ENCODE measurements around the gene ZSCAN30. TPM values are rescaled to one million over a fixed set of nuclear protein-coding genes. Genes with fewer than 3 reads are reported as not detected.

The ZSCAN30 gene
- total and polyA plus RNA-seq, 2 donors (not counting 3 experiments of a cell fraction or from before 2014, with no cell fraction given): 6.7 to 18.0 TPM

DNA sequence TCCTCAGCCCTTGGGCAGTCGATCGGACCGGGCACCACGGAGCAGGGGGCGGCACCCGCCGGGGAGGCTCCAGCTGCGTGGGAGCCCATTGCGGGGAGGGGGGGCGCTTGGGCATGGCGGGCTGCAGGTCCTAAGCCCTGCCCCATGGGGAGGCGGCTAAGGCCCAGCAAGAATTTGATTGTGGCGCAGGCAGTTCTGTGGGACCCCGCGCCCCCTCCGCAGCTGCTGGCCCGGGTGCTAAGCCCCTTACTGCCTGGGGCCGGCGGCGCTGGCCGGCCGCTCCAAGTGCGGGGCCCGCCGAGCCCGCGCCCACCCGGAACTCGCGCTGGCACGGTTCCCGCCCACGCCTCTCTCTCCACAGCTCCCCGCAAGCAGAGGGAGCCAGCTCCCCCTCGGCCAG, 18.4 kb downstream of the ZSCAN30 start:
- no peaks in the 10 kb centered on the region for H3K36me3 ChIP-seq (ENCODE audit: control insufficient read depth in 2 of 2, extremely low read depth in 1 of 2, insufficient read depth in 2 of 2, low read length in 2 of 2)
- H3K79me2 ChIP-seq (ENCODE audit: control insufficient read depth, insufficient read depth, low read length): no peaks in the 10 kb centered on the region
- TF ChIP-seq EZH2 (IDR thresholded peaks at IDR 0.05; ENCODE audit: borderline replicate concordance, low read depth, low read length, severe bottlenecking): no peak
- no peak overlapping the region for H3K9ac ChIP-seq (replicated peaks; ENCODE audit: extremely low read depth, insufficient read depth, low read length)
- dilution Hi-C loops (cut with MboI; ENCODE audit: extremely low pct_ligation_motif_present, low sequenced_read_pairs): no loop called here
- H2AFZ ChIP-seq (ENCODE audit: low read depth, low read length): no peak overlapping the region
- no peaks in the 10 kb centered on the region for H3K4me1 ChIP-seq (ENCODE audit: control insufficient read depth, extremely low read depth, insufficient read depth, low read length)
- intact Hi-C loops (cut with micrococcal nuclease): no loop called here
- FAIRE-seq (no peak), DNase-seq (ENCODE audit: low read depth, low spot score) (no peak)
- ChIA-PET CTCF (no interaction called here), POLR2A (no interaction called here)
- H3K27ac ChIP-seq (ENCODE audit: insufficient read depth, low read depth, low read length): no peak overlapping the region
- no TSS peak for BruUV-seq (replicated peaks)
- H3K4me2 ChIP-seq (ENCODE audit: insufficient read depth, low read length): no peak overlapping the region
- H3K27me3 ChIP-seq (ENCODE audit: control insufficient read depth in 2 of 2, insufficient read depth in 2 of 2, low read length in 2 of 2): no peaks in the 10 kb centered on the region
- no peaks in the 10 kb centered on the region for H4K20me1 ChIP-seq (replicated peaks; ENCODE audit: control insufficient read depth, extremely low read depth, insufficient read depth, low read length)
- H3K4me3 ChIP-seq (replicated peaks in 1 of 3; ENCODE audit: insufficient read depth in 1 of 3, low read depth in 1 of 3, low read length in 3 of 3): no peak overlapping the region
- no peaks in the 10 kb centered on the region for H3K9me1 ChIP-seq (replicated peaks; ENCODE audit: control insufficient read depth, extremely low read depth, insufficient read depth, low read length)
- no peaks in the 10 kb centered on the region for H3K9me3 ChIP-seq (replicated peaks; ENCODE audit: control insufficient read depth, insufficient read depth, low read length)

DNA sequence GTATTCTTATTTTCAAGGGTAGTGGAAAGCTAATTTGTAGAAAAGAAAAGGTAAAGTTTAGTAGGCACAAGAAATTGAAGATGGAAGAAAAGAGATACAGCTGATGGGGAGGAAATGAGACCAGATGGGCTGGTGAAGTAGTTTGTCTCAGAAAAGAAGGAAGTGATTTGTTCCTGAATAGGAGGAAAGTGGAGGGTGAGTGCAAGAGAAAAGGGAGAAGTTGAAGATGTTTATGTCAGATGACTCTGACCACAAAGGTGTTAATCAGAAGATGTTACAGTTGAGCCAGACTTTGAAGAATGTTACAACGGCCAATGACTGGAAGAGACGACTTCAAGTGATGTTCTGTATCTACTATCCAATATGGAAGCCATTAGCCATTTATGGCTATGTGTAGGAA, 21.2 kb downstream of the ZSCAN30 start:
- H4K20me1 ChIP-seq (replicated peaks; ENCODE audit: control insufficient read depth, extremely low read depth, insufficient read depth, low read length): no peaks in the 10 kb centered on the region
- H3K9me1 ChIP-seq (replicated peaks; ENCODE audit: control insufficient read depth, extremely low read depth, insufficient read depth, low read length): no peaks in the 10 kb centered on the region
- no peaks in the 10 kb centered on the region for H3K4me1 ChIP-seq (ENCODE audit: control insufficient read depth, extremely low read depth, insufficient read depth, low read length)
- ChIA-PET POLR2A (no interaction called here), CTCF (interaction anchor here (1.6 to 2.3 kb wide), 4 partner anchors 14 to 118 kb away, joined by 3 to 6 read pairs (median 4); no protein-coding TSS in a partner anchor)
- no peak for DNase-seq (ENCODE audit: low read depth, low spot score)
- no peak overlapping the region for H2AFZ ChIP-seq (ENCODE audit: low read depth, low read length)
- no peak overlapping the region for H3K27ac ChIP-seq (ENCODE audit: insufficient read depth, low read depth, low read length)
- FAIRE-seq: no peak
- no peak overlapping the region for H3K4me3 ChIP-seq (replicated peaks in 1 of 3; ENCODE audit: insufficient read depth in 1 of 3, low read depth in 1 of 3, low read length in 3 of 3)
- no peak for TF ChIP-seq POLR2AphosphoS5 (IDR thresholded peaks at IDR 0.05; ENCODE audit: insufficient read depth, low read depth, low read length)
- TF ChIP-seq FOS (IDR thresholded peaks at IDR 0.05; ENCODE audit: borderline replicate concordance, insufficient read depth, low read length): no peak
- no peak for TF ChIP-seq MYC (IDR thresholded peaks at IDR 0.05; ENCODE audit: low read depth, low read length)
- TF ChIP-seq EZH2 (IDR thresholded peaks at IDR 0.05; ENCODE audit: borderline replicate concordance, low read depth, low read length, severe bottlenecking): no peak
- TF ChIP-seq, protein P1, sequence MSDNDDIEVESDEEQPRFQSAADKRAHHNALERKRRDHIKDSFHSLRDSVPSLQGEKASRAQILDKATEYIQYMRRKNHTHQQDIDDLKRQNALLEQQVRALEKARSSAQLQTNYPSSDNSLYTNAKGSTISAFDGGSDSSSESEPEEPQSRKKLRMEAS (IDR thresholded peaks at IDR 0.05; ENCODE audit: insufficient read depth, insufficient read length): no peak
- no peak for TF ChIP-seq GATA2 (IDR thresholded peaks at IDR 0.05; ENCODE audit: insufficient read depth, insufficient read length, low read depth, low read length)
- TF ChIP-seq, protein P2, sequence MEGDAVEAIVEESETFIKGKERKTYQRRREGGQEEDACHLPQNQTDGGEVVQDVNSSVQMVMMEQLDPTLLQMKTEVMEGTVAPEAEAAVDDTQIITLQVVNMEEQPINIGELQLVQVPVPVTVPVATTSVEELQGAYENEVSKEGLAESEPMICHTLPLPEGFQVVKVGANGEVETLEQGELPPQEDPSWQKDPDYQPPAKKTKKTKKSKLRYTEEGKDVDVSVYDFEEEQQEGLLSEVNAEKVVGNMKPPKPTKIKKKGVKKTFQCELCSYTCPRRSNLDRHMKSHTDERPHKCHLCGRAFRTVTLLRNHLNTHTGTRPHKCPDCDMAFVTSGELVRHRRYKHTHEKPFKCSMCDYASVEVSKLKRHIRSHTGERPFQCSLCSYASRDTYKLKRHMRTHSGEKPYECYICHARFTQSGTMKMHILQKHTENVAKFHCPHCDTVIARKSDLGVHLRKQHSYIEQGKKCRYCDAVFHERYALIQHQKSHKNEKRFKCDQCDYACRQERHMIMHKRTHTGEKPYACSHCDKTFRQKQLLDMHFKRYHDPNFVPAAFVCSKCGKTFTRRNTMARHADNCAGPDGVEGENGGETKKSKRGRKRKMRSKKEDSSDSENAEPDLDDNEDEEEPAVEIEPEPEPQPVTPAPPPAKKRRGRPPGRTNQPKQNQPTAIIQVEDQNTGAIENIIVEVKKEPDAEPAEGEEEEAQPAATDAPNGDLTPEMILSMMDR (IDR thresholded peaks at IDR 0.05; ENCODE audit: extremely low read depth in 1 of 2, insufficient read depth in 1 of 2, low read depth in 1 of 2, low read length in 2 of 2): no peak
- no peak for TF ChIP-seq POLR2A (IDR thresholded peaks at IDR 0.05; ENCODE audit: low read depth, low read length)
- no peak for TF ChIP-seq JUN (IDR thresholded peaks at IDR 0.05; ENCODE audit: borderline replicate concordance, insufficient read depth, insufficient read length, low read depth)
- no peak overlapping the region for H3K4me2 ChIP-seq (ENCODE audit: insufficient read depth, low read length)
- BruUV-seq (replicated peaks): no TSS peak
- H3K27me3 ChIP-seq (ENCODE audit: control insufficient read depth in 2 of 2, insufficient read depth in 2 of 2, low read length in 2 of 2): no peaks in the 10 kb centered on the region
- H3K9ac ChIP-seq (replicated peaks; ENCODE audit: extremely low read depth, insufficient read depth, low read length): no peak overlapping the region
- no peaks in the 10 kb centered on the region for H3K9me3 ChIP-seq (replicated peaks; ENCODE audit: control insufficient read depth, insufficient read depth, low read length)
- no peaks in the 10 kb centered on the region for H3K36me3 ChIP-seq (ENCODE audit: control insufficient read depth in 2 of 2, extremely low read depth in 1 of 2, insufficient read depth in 2 of 2, low read length in 2 of 2)
- H3K79me2 ChIP-seq (ENCODE audit: control insufficient read depth, insufficient read depth, low read length): no peaks in the 10 kb centered on the region
- intact Hi-C loops (cut with micrococcal nuclease) (no loop called here), dilution Hi-C loops (cut with MboI; ENCODE audit: extremely low pct_ligation_motif_present, low sequenced_read_pairs) (no loop called here)

Measured in endothelial cell of umbilical vein (primary cell).